Endothelial cell of umbilical vein (primary cell): Measurements from ENCODE around the gene NKX2-8. TPM values are rescaled to one million over a fixed set of nuclear protein-coding genes. Genes with fewer than 3 reads are reported as not detected.
"Not testable (repeated sequence)": the region's sequence is repeated elsewhere in the genome, so short reads cannot be mapped to it uniquely, and the experiment has no call there.

Source experiments
- BruUV-seq: library from RNA; stranded (reverse); fragments of 400-500 nt; replicated peaks from 2 replicates; lab custom pipeline; 2021; lab: Mats Ljungman, UMichigan
- CTCF ChIA-PET: fragments of 300-600, 350-600 bp; sonication (Branson Sonifier 250); formaldehyde crosslinking; loops from one replicate; lab custom pipeline; 2021; ENCODE audit warnings: antibody characterized with exemption, inconsistent platforms; lab: Charles Lee
- POLR2A ChIA-PET: fragments of 300-600, 350-600 bp; sonication (Branson Sonifier 250); formaldehyde crosslinking; loops from one replicate; lab custom pipeline; 2021; ENCODE audit warnings: antibody characterized with exemption, inconsistent platforms; lab: Charles Lee
- DNase-seq: peaks from one replicate; pipeline ENCODE4 v3.0.0-alpha.2; 2011; ENCODE audit warnings: low read depth, low spot score
- FAIRE-seq: peaks from 2 replicates; lab custom pipeline; 2011; peaks lifted over from hg19 to GRCh38; lab: Jason Lieb, UNC
- H2AFZ ChIP-seq: 2 replicates; pipeline ENCODE4 v1.6.0; 2012; ENCODE audit warnings: low read depth, low read length, control low read depth, inconsistent platforms
- H3K27ac ChIP-seq: 2 replicates; pipeline ENCODE4 v1.5.1; 2011; ENCODE audit warnings: low read depth, mild to moderate bottlenecking, control low read depth, low read length, moderate library complexity; ENCODE audit not compliant: insufficient read depth
- H3K27me3 ChIP-seq, 2 experiments: 2 replicates each; pipeline versions ENCODE4 v1.6.0 to v1.6.1; 2011; ENCODE audit warnings: low read length in 2 of 2, mixed read lengths in 1 of 2; ENCODE audit not compliant: control insufficient read depth in 2 of 2, insufficient read depth in 2 of 2
- H3K36me3 ChIP-seq, 2 experiments: 2 replicates in 1 of 2; 3 replicates in 1 of 2; pipeline ENCODE4 v1.5.1; 2011; ENCODE audit warnings: low read length in 2 of 2, mild to moderate bottlenecking in 1 of 2, moderate library complexity in 1 of 2; ENCODE audit not compliant: control insufficient read depth in 2 of 2, insufficient read depth in 2 of 2; ENCODE audit errors: extremely low read depth in 1 of 2
- H3K4me1 ChIP-seq: 3 replicates; pipeline ENCODE4 v1.5.1; 2011; ENCODE audit warnings: mild to moderate bottlenecking, low read length; ENCODE audit not compliant: control insufficient read depth, insufficient read depth; ENCODE audit errors: extremely low read depth
- H3K4me2 ChIP-seq: 2 replicates; pipeline ENCODE4 v1.6.1; 2011; ENCODE audit warnings: low read length, control low read depth, mixed read lengths; ENCODE audit not compliant: insufficient read depth
- H3K4me3 ChIP-seq, 3 experiments: fragments of 200-600 bp in 1 of 3; sonication (generic), shearing (Covaris generic) in 1 of 3; replicated peaks in 1 of 3; 2 replicates each; pipeline ENCODE4 v1.5.1; 2011 to 2016; ENCODE audit warnings: control low read depth in 3 of 3, low read length in 3 of 3, mild to moderate bottlenecking in 2 of 3, inconsistent platforms in 1 of 3, low read depth in 1 of 3, moderate library complexity in 1 of 3; ENCODE audit not compliant: insufficient read depth in 1 of 3
- H3K79me2 ChIP-seq: 2 replicates; pipeline ENCODE4 v1.6.0; 2012; ENCODE audit warnings: low read length, inconsistent platforms; ENCODE audit not compliant: control insufficient read depth, insufficient read depth
- H3K9ac ChIP-seq: replicated peaks from 2 replicates; pipeline ENCODE3; 2011; ENCODE audit warnings: low read length, control low read depth; ENCODE audit not compliant: insufficient read depth; ENCODE audit errors: extremely low read depth
- H3K9me1 ChIP-seq: replicated peaks from 3 replicates; pipeline ENCODE4 v1.6.0; 2011; ENCODE audit warnings: mild to moderate bottlenecking, low read length; ENCODE audit not compliant: control insufficient read depth, insufficient read depth; ENCODE audit errors: extremely low read depth
- H3K9me3 ChIP-seq: replicated peaks from 2 replicates; pipeline ENCODE4 v1.5.1; 2012; ENCODE audit warnings: low read length, inconsistent platforms; ENCODE audit not compliant: control insufficient read depth, insufficient read depth
- H4K20me1 ChIP-seq: replicated peaks from 2 replicates; pipeline ENCODE3; 2011; ENCODE audit warnings: mild to moderate bottlenecking, low read length; ENCODE audit not compliant: control insufficient read depth, insufficient read depth; ENCODE audit errors: extremely low read depth
- EZH2 ChIP-seq: IDR thresholded peaks from 2 replicates; pipeline ENCODE4 v1.6.1; 2012; ENCODE audit warnings: borderline replicate concordance, low read depth, mild to moderate bottlenecking, moderate library complexity, low read length, inconsistent platforms; ENCODE audit not compliant: severe bottlenecking
- FOS ChIP-seq: IDR thresholded peaks from 2 replicates; pipeline ENCODE4 v1.6.1; 2011; ENCODE audit warnings: mild to moderate bottlenecking, low read length, moderate library complexity, borderline replicate concordance; ENCODE audit not compliant: insufficient read depth
- GATA2 ChIP-seq: IDR thresholded peaks from 2 replicates; pipeline ENCODE4 v1.7.0; 2011; ENCODE audit warnings: low read depth, mild to moderate bottlenecking, moderate library complexity, mixed read lengths, low read length; ENCODE audit not compliant: insufficient read length, insufficient read depth
- MAX ChIP-seq: IDR thresholded peaks from 2 replicates; pipeline ENCODE4 v1.6.1; 2011; ENCODE audit not compliant: insufficient read depth, insufficient read length
- POLR2A ChIP-seq: IDR thresholded peaks from 2 replicates; pipeline ENCODE4 v1.6.1; 2012; ENCODE audit warnings: low read depth, mild to moderate bottlenecking, control low read depth, low read length
- POLR2AphosphoS5 ChIP-seq: IDR thresholded peaks from 2 replicates; pipeline ENCODE4 v1.6.1; 2012; ENCODE audit warnings: low read depth, mild to moderate bottlenecking, control low read depth, low read length, moderate library complexity; ENCODE audit not compliant: insufficient read depth
- dilution Hi-C: fragments of 300-500 bp; cut with MboI; formaldehyde crosslinking; loops from one replicate; pipeline ENCODE4 v1.15.0; 2019; ENCODE audit warnings: low sequenced_read_pairs; ENCODE audit not compliant: extremely low pct_ligation_motif_present
- intact Hi-C: fragments of 100-400 bp; cut with micrococcal nuclease; formaldehyde crosslinking; loops from one replicate; pipeline ENCODE4 v1.10.0; 2022
- polyA plus RNA-seq, 4 experiments: library from polyadenylated mRNA; depleted of rRNA in 3 of 4; stranded (reverse) in 3 of 4; unstranded in 1 of 4; fragments of >200 nt; gene quantifications; 2 replicates each; pipeline versions ENCODE4 v1.2.1 to v1.2.3, GENCODE V29; 2011 to 2012; ENCODE audit warnings: missing spikeins in 1 of 4
- total RNA-seq: library from RNA; stranded (reverse); gene quantifications from 2 replicates; pipeline ENCODE4 v1.2.3, GENCODE V29; 2021

NKX2-8 gene
- total and polyA plus RNA-seq, 2 donors (not counting 3 experiments of a cell fraction or from before 2014, with no cell fraction given), result not detected

GRCh38 chr14:36550899-36551298 is 31.5 kb downstream of the NKX2-8 start:
- FAIRE-seq (no peak), DNase-seq (no peak)
- H3K36me3 ChIP-seq, result no peaks in the 10 kb centered on the region
- no peaks in the 10 kb centered on the region for H4K20me1 ChIP-seq
- dilution Hi-C loops (no loop called here), intact Hi-C loops (no loop called here)
- H3K27me3 ChIP-seq, result peaks cover 3 to 8% of the 10 kb centered on the region in 2 experiments
- TF ChIP-seq GATA2 (no peak), EZH2 (no peak), FOS (no peak), MAX (no peak), POLR2A (no peak), POLR2AphosphoS5 (no peak)
- no peak overlapping the region for H3K27ac ChIP-seq
- no peak overlapping the region for H2AFZ ChIP-seq
- POLR2A ChIA-PET, result no interaction called here
- CTCF ChIA-PET, result interaction anchor here (0.9 to 6.0 kb wide), 4 partner anchors 13 to 600 kb away, joined by 3 to 89 read pairs (median 6); no protein-coding TSS in a partner anchor
- no peak overlapping the region for H3K4me2 ChIP-seq
- H3K9me3 ChIP-seq, result no peaks in the 10 kb centered on the region
- H3K79me2 ChIP-seq, result no peaks in the 10 kb centered on the region
- H3K9me1 ChIP-seq, result no peaks in the 10 kb centered on the region
- no TSS peak for BruUV-seq
- no peak overlapping the region for H3K4me3 ChIP-seq
- no peak overlapping the region for H3K9ac ChIP-seq
- H3K4me1 ChIP-seq, result no peaks in the 10 kb centered on the region

GRCh38 chr14:36544280-36544679 is 38.1 kb downstream of the NKX2-8 start:
- dilution Hi-C loops, POLR2A ChIA-PET: not testable (repeated sequence)

More at GRCh38 chr14:36544280-36544679, 38.1 kb downstream of the NKX2-8 start:
- intact Hi-C loops, H3K4me1 ChIP-seq, DNase-seq, H3K4me2 ChIP-seq, H3K4me3 ChIP-seq, H4K20me1 ChIP-seq, H2AFZ ChIP-seq, H3K79me2 ChIP-seq, BruUV-seq, H3K27ac ChIP-seq, H3K9me3 ChIP-seq, H3K36me3 ChIP-seq, H3K27me3 ChIP-seq, H3K9ac ChIP-seq, H3K9me1 ChIP-seq, FAIRE-seq: not testable (repeated sequence)
- CTCF ChIA-PET, result interaction anchor here (4.3 kb wide), 1 partner anchor 10 kb away, joined by 38 read pairs; no protein-coding TSS in a partner anchor
